Type B pancreatic cell (in vitro differentiated cells): Measurements from ENCODE around the gene GNAS-AS1. TPM values are rescaled to one million over a fixed set of nuclear protein-coding genes. Genes with fewer than 3 reads are reported as not detected.

Experiments
- DNase-seq: peaks from one replicate; pipeline ENCODE4 v3.0.0; 2021; ENCODE audit warnings: mixed read lengths; ENCODE audit not compliant: unreplicated experiment; ENCODE audit errors: extremely low spot score
- H3K27ac Mint-ChIP-seq: 2 replicates; pipeline ENCODE4 v1.8.0; 2021; ENCODE audit warnings: mild to moderate bottlenecking, mixed read lengths
- H3K27me3 Mint-ChIP-seq: 2 replicates; pipeline ENCODE4 v1.8.0; 2021; ENCODE audit warnings: mixed read lengths
- H3K36me3 Mint-ChIP-seq: 2 replicates; pipeline ENCODE4 v1.8.0; 2021; ENCODE audit warnings: mixed read lengths
- H3K4me1 Mint-ChIP-seq: one replicate; pipeline ENCODE4 v1.8.0; 2021; ENCODE audit warnings: mixed read lengths; ENCODE audit not compliant: unreplicated experiment
- H3K4me3 Mint-ChIP-seq: 2 replicates; pipeline ENCODE4 v1.8.0; 2021; ENCODE audit warnings: mild to moderate bottlenecking, mixed read lengths
- H3K9me3 Mint-ChIP-seq: 2 replicates; pipeline ENCODE4 v1.8.0; 2021; ENCODE audit warnings: mixed read lengths
- total RNA-seq: library from RNA; stranded (reverse); gene quantifications from 2 replicates; pipeline ENCODE4 v1.2.1, GENCODE V29; 2021; ENCODE audit warnings: low replicate concordance
- TF ChIP-seq, protein P1 (sequence below): fragments of 200-600 bp; sonication (generic); conservative IDR thresholded peaks from 2 replicates; pipeline ENCODE4 v1.5.0; 2021; ENCODE audit warnings: antibody characterized with exemption, mild to moderate bottlenecking

Gene GNAS-AS1
- total RNA-seq, 1 donor from 2014 or later, result 6.1 TPM

DNA sequence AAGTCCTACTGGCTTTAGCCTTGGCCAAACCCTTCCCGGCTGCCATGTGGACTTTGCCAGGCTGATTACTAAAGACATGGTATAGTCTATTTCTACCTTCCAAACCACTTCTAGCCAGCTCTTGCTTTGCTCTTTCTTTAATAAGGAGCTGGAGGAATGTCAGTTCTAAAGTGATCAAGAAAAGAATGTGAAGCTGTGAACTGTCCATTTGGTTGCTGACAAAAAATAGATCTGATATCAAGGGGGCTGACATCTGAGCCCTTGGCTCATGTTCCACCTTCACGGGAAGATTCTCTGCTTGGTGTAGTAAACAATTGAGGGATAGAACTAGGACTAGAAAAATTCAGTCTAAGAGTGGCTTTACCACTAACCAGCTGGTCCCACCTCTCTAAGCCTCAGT, 22.6 kb downstream of the GNAS-AS1 start:
- Mint-ChIP-seq H3K27me3 (peaks cover 4% of the 10 kb centered on the region), H3K27ac (no peak overlapping the region), H3K9me3 (peaks cover 6% of the 10 kb centered on the region), H3K4me3 (no peak overlapping the region), H3K4me1 (peaks cover 5% of the 10 kb centered on the region), H3K36me3 (peaks cover 9% of the 10 kb centered on the region)
- no peak for DNase-seq
- TF ChIP-seq, protein P1, sequence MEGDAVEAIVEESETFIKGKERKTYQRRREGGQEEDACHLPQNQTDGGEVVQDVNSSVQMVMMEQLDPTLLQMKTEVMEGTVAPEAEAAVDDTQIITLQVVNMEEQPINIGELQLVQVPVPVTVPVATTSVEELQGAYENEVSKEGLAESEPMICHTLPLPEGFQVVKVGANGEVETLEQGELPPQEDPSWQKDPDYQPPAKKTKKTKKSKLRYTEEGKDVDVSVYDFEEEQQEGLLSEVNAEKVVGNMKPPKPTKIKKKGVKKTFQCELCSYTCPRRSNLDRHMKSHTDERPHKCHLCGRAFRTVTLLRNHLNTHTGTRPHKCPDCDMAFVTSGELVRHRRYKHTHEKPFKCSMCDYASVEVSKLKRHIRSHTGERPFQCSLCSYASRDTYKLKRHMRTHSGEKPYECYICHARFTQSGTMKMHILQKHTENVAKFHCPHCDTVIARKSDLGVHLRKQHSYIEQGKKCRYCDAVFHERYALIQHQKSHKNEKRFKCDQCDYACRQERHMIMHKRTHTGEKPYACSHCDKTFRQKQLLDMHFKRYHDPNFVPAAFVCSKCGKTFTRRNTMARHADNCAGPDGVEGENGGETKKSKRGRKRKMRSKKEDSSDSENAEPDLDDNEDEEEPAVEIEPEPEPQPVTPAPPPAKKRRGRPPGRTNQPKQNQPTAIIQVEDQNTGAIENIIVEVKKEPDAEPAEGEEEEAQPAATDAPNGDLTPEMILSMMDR, result no peak

DNA sequence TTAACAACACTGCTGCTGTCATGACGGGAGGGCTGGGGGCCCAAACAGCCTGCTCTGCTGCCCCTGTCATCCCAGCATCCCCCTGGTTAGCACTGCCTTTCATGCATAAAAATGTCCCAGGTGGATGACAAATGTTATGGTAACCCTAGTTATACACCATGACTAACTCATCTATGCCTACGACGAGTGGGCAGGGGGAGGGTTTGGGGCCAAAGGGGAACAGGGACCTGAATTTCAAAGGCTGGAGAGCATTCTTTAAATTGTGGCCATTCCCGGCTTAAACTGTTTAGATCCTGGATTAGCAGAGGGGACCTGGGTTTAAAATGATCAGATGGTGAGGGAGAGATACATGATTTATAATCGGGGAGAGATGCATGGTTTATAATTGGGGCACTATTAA, 24.4 kb downstream of the GNAS-AS1 start:
- Mint-ChIP-seq H3K9me3 (peaks cover 6% of the 10 kb centered on the region), H3K4me3 (no peak overlapping the region), H3K4me1 (peaks cover 5% of the 10 kb centered on the region), H3K27me3 (peaks cover 4% of the 10 kb centered on the region), H3K27ac (no peak overlapping the region), H3K36me3 (peaks cover 9% of the 10 kb centered on the region)
- TF ChIP-seq, protein P1, result no peak
- no peak for DNase-seq

DNA sequence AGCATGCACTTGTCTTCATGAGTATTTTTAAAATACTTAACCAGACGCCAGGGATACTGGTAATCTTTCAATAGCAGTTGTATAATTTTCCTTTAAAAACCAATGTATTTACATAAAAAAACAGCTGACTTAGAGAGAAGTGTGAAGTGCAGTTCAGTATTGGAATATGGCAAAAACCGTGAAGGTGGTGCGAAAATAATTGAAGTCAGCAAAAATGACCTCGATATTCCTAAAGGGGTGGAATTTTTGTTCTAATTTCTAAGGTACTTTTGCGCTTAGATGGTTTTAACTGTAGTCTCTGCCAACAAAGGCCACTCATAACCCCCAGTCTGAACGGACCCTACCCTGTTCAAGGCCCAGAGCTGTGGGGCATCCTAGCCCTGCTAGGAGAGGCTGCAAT, 25.3 kb downstream of the GNAS-AS1 start:
- Mint-ChIP-seq H3K9me3 (peaks cover 6% of the 10 kb centered on the region), H3K4me3 (no peak overlapping the region), H3K36me3 (peaks cover 11% of the 10 kb centered on the region), H3K27me3 (peaks cover 4% of the 10 kb centered on the region), H3K4me1 (peaks cover 5% of the 10 kb centered on the region), H3K27ac (no peak overlapping the region)
- DNase-seq, result no peak
- TF ChIP-seq, protein P1, result no peak

DNA sequence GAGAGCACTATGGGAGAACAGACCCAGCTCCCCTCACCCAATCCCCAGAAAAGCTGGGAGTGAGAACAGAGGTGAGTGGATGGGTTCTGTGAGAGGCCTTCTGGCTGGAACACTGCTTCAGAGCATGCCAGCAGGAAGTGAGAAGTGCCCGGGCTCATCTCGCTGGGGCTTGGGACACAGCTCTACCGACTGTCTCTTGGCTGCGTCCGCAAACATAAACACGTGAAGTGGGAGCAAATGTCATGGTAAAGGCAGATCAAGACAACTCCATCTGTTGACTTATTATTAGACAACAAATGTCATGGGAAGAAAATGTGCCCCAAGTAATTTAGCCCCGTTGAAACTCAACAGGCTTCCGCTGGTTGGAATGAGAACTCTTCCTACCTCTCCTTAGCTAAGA, 25.9 kb downstream of the GNAS-AS1 start:
- Mint-ChIP-seq H3K27me3 (peaks cover 4% of the 10 kb centered on the region), H3K9me3 (peaks cover 6% of the 10 kb centered on the region), H3K27ac (no peak overlapping the region), H3K36me3 (peaks cover 13% of the 10 kb centered on the region), H3K4me1 (peaks cover 5% of the 10 kb centered on the region), H3K4me3 (no peak overlapping the region)
- DNase-seq, result no peak
- TF ChIP-seq, protein P1, result no peak

DNA sequence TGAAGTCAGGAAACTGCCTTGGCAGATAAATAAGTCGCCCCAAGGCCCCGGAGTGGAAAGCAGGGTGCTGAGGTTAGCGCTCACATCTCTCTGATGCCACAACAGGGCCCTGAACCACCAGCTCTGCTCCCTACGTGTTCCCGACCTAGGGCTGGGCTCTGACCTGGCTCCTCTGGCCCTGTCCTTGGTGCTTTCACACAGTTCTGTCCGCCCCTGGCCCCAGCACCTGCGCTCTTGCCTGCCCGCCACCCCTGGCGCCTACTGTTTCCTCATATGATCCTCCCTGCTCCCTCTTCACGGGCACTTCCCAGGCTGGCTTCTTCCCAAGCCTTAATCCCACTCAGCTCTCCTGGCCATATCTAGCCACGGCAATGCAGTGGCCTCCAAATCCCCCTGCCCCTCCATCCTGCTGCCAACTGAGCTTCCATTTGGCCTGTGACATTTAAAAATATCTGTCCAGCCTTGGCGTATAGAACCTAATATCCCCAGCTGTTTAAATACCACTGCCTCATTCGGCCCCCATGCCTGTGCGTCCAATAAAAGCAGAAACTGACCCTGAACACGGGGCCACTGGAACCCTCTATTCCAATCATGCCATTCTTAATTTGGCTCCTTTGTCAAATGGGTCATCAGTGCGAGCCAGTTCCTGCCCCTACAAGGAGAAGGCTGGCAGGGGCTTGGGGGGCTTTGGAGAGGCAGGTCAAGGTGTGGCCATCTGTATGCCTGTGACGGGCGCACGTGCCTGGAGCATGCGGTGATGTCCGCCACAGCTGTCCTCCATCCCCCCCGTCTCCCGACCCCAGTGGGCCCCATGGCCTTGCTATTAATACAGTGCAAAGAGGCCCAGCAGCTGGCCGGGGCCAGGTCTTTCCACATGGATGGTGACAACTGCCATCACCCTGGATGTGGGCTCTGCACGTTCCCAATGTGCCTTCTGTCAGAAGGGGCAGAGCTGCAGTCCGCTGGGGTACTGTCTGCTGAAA, 27.7 kb downstream of the GNAS-AS1 start:
- H3K27me3 Mint-ChIP-seq, result no peaks in the 10 kb centered on the region
- no peak for DNase-seq
- no peak overlapping the region for H3K4me3 Mint-ChIP-seq
- no peaks in the 10 kb centered on the region for H3K9me3 Mint-ChIP-seq
- H3K36me3 Mint-ChIP-seq, result peaks cover 8% of the 10 kb centered on the region
- TF ChIP-seq, protein P1, result no peak
- no peak overlapping the region for H3K27ac Mint-ChIP-seq
- no peaks in the 10 kb centered on the region for H3K4me1 Mint-ChIP-seq
